ENCODE data around the gene ERC2.

GRCh38 chr3:56453011-56453410, 15.3 kb downstream of the ERC2 start:
- no peak for TF ChIP-seq CTCF (IDR thresholded peaks at IDR 0.05; ENCODE audit: insufficient read depth, low read length, poor library complexity, severe bottlenecking)
- TF ChIP-seq EZH2phosphoT487 (conservative IDR thresholded peaks at IDR 0.05; ENCODE audit: low read length), result no peak

Data from SU-DHL-6 (cell line).